ENCODE data around the gene LRG1.

The LRG1 gene

DNA sequence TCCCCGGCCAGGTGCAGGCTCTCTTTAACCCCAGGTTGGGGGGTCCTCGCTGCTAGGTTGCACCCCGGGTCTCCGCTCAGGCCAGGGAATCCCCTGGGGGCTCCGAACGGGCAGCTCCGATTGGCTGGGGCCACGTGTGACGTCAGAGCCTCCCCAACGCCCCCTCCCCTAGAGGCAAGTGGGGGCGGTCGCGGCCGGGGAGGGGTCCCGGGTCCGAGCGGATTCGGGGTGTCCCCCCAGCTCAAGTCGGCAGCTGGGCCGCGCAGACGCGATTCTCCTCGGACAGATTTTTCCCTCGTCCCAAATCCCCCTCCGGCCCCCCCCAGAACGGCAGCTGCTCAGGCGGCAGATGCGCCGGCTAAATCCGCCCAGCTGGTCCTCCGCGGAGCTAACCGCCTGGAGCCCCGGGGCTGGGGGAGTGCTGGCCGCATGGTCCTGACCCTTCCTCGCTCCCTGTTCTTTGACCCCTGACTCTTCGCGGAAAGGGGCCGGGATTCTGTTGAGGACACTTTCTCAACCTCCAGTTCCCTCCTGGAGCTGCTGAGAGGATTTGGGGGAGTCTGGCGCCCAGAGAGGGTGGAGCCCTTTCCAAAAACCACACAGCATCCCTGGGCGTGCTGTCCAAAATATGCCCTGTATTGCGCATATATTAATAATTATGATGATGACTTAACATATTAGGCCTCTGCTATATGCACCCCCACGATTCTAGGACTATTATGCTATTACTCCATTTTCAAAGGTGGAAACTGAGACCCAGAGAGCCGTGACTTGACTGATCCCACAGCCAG lies 45.0 kb upstream of the LRG1 start:
- Histone ChIP-seq H3K4me3 (ENCODE audit: low read depth, low read length) (peak overlapping the region; percentile 40), H3K27ac (ENCODE audit: extremely low read depth, low read depth, low read length) (no peak overlapping the region), H3K9me3 (ENCODE audit: control insufficient read depth, insufficient read depth, low read depth, low read length) (no peaks in the 10 kb centered on the region), H3K4me1 (ENCODE audit: control insufficient read depth, insufficient read depth, low read length) (no peaks in the 10 kb centered on the region; the same call in 1 of the 2 replicates), H3K36me3 (ENCODE audit: control insufficient read depth in 2 of 2, insufficient read depth in 1 of 2, low read length in 2 of 2) (no peaks in the 10 kb centered on the region)
- ChIA-PET POLR2A (interaction anchor here (0.5 to 1.7 kb wide), 2 partner anchors 9 to 269 kb away, joined by 9 to 10 read pairs; no protein-coding TSS in a partner anchor), CTCF (interaction anchor here (0.6 to 4.3 kb wide), 5 partner anchors 9 to 355 kb away, joined by 3 to 20 read pairs (median 9); no protein-coding TSS in a partner anchor)
- no peak for TF ChIP-seq ZNF121 (tag by site-specific recombination; IDR thresholded peaks at IDR 0.05)
- no peak for TF ChIP-seq ZNF560 (tag by site-specific recombination; IDR thresholded peaks at IDR 0.05; ENCODE audit: borderline replicate concordance)
- 0 out of 2 replicates have a peak, but pooled peaks have one; percentile 16 for TF ChIP-seq GLIS1 (tag by site-specific recombination; IDR thresholded peaks at IDR 0.05)
- TF ChIP-seq ZNF140 (tag by site-specific recombination; IDR thresholded peaks at IDR 0.05) = no peak
- TF ChIP-seq, protein P1, sequence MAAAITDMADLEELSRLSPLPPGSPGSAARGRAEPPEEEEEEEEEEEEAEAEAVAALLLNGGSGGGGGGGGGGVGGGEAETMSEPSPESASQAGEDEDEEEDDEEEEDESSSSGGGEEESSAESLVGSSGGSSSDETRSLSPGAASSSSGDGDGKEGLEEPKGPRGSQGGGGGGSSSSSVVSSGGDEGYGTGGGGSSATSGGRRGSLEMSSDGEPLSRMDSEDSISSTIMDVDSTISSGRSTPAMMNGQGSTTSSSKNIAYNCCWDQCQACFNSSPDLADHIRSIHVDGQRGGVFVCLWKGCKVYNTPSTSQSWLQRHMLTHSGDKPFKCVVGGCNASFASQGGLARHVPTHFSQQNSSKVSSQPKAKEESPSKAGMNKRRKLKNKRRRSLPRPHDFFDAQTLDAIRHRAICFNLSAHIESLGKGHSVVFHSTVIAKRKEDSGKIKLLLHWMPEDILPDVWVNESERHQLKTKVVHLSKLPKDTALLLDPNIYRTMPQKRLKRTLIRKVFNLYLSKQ (tag by site-specific recombination; IDR thresholded peaks at IDR 0.05; ENCODE audit: borderline replicate concordance) = no peak
- TF ChIP-seq ZNF610 (tag by site-specific recombination; IDR thresholded peaks at IDR 0.05; ENCODE audit: borderline replicate concordance) = no peak
- TF ChIP-seq ZNF629 (tag by site-specific recombination; IDR thresholded peaks at IDR 0.05) = peak; percentile 70; the same call in 1 of the 2 replicates
- TF ChIP-seq, protein P2, sequence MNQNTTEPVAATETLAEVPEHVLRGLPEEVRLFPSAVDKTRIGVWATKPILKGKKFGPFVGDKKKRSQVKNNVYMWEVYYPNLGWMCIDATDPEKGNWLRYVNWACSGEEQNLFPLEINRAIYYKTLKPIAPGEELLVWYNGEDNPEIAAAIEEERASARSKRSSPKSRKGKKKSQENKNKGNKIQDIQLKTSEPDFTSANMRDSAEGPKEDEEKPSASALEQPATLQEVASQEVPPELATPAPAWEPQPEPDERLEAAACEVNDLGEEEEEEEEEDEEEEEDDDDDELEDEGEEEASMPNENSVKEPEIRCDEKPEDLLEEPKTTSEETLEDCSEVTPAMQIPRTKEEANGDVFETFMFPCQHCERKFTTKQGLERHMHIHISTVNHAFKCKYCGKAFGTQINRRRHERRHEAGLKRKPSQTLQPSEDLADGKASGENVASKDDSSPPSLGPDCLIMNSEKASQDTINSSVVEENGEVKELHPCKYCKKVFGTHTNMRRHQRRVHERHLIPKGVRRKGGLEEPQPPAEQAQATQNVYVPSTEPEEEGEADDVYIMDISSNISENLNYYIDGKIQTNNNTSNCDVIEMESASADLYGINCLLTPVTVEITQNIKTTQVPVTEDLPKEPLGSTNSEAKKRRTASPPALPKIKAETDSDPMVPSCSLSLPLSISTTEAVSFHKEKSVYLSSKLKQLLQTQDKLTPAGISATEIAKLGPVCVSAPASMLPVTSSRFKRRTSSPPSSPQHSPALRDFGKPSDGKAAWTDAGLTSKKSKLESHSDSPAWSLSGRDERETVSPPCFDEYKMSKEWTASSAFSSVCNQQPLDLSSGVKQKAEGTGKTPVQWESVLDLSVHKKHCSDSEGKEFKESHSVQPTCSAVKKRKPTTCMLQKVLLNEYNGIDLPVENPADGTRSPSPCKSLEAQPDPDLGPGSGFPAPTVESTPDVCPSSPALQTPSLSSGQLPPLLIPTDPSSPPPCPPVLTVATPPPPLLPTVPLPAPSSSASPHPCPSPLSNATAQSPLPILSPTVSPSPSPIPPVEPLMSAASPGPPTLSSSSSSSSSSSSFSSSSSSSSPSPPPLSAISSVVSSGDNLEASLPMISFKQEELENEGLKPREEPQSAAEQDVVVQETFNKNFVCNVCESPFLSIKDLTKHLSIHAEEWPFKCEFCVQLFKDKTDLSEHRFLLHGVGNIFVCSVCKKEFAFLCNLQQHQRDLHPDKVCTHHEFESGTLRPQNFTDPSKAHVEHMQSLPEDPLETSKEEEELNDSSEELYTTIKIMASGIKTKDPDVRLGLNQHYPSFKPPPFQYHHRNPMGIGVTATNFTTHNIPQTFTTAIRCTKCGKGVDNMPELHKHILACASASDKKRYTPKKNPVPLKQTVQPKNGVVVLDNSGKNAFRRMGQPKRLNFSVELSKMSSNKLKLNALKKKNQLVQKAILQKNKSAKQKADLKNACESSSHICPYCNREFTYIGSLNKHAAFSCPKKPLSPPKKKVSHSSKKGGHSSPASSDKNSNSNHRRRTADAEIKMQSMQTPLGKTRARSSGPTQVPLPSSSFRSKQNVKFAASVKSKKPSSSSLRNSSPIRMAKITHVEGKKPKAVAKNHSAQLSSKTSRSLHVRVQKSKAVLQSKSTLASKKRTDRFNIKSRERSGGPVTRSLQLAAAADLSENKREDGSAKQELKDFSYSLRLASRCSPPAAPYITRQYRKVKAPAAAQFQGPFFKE (tag by site-specific recombination; IDR thresholded peaks at IDR 0.05; ENCODE audit: borderline replicate concordance) = no peak
- TF ChIP-seq KLF16 (tag by site-specific recombination; IDR thresholded peaks at IDR 0.05) = no peak
- TF ChIP-seq, protein P3, sequence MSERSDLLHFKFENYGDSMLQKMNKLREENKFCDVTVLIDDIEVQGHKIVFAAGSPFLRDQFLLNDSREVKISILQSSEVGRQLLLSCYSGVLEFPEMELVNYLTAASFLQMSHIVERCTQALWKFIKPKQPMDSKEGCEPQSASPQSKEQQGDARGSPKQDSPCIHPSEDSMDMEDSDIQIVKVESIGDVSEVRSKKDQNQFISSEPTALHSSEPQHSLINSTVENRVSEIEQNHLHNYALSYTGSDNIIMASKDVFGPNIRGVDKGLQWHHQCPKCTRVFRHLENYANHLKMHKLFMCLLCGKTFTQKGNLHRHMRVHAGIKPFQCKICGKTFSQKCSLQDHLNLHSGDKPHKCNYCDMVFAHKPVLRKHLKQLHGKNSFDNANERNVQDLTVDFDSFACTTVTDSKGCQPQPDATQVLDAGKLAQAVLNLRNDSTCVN (tag by site-specific recombination; optimal IDR thresholded peaks at IDR 0.05) = peak; percentile 23
- no peak for TF ChIP-seq SP3 (tag by site-specific recombination; IDR thresholded peaks at IDR 0.05)
- peak; percentile 31; the same call in 1 of the 2 replicates for TF ChIP-seq ZBTB21 (tag by site-specific recombination; IDR thresholded peaks at IDR 0.05)
- TF ChIP-seq ZXDB (tag by site-specific recombination; IDR thresholded peaks at IDR 0.05) = no peak
- no peak for TF ChIP-seq ZNF433 (tag by site-specific recombination; IDR thresholded peaks at IDR 0.05; ENCODE audit: low read depth)
- TF ChIP-seq ZNF112 (tag by site-specific recombination; IDR thresholded peaks at IDR 0.05) = no peak
- TF ChIP-seq ZBTB20 (tag by site-specific recombination; IDR thresholded peaks at IDR 0.05) = no peak
- no peak for TF ChIP-seq ZNF24 (tag by site-specific recombination; IDR thresholded peaks at IDR 0.05)
- TF ChIP-seq OSR2 (tag by site-specific recombination; IDR thresholded peaks at IDR 0.05) = no peak
- TF ChIP-seq ZNF776 (tag by site-specific recombination; IDR thresholded peaks at IDR 0.05; ENCODE audit: borderline replicate concordance) = no peak
- peak; percentile 91 for TF ChIP-seq ZNF768 (tag by site-specific recombination; IDR thresholded peaks at IDR 0.05)
- no peak for TF ChIP-seq MZF1 (tag by site-specific recombination; IDR thresholded peaks at IDR 0.05; ENCODE audit: borderline replicate concordance)
- TF ChIP-seq ZNF521 (tag by site-specific recombination; IDR thresholded peaks at IDR 0.05) = no peak
- no peak for TF ChIP-seq ZNF350 (tag by site-specific recombination; IDR thresholded peaks at IDR 0.05)
- TF ChIP-seq, protein P4, sequence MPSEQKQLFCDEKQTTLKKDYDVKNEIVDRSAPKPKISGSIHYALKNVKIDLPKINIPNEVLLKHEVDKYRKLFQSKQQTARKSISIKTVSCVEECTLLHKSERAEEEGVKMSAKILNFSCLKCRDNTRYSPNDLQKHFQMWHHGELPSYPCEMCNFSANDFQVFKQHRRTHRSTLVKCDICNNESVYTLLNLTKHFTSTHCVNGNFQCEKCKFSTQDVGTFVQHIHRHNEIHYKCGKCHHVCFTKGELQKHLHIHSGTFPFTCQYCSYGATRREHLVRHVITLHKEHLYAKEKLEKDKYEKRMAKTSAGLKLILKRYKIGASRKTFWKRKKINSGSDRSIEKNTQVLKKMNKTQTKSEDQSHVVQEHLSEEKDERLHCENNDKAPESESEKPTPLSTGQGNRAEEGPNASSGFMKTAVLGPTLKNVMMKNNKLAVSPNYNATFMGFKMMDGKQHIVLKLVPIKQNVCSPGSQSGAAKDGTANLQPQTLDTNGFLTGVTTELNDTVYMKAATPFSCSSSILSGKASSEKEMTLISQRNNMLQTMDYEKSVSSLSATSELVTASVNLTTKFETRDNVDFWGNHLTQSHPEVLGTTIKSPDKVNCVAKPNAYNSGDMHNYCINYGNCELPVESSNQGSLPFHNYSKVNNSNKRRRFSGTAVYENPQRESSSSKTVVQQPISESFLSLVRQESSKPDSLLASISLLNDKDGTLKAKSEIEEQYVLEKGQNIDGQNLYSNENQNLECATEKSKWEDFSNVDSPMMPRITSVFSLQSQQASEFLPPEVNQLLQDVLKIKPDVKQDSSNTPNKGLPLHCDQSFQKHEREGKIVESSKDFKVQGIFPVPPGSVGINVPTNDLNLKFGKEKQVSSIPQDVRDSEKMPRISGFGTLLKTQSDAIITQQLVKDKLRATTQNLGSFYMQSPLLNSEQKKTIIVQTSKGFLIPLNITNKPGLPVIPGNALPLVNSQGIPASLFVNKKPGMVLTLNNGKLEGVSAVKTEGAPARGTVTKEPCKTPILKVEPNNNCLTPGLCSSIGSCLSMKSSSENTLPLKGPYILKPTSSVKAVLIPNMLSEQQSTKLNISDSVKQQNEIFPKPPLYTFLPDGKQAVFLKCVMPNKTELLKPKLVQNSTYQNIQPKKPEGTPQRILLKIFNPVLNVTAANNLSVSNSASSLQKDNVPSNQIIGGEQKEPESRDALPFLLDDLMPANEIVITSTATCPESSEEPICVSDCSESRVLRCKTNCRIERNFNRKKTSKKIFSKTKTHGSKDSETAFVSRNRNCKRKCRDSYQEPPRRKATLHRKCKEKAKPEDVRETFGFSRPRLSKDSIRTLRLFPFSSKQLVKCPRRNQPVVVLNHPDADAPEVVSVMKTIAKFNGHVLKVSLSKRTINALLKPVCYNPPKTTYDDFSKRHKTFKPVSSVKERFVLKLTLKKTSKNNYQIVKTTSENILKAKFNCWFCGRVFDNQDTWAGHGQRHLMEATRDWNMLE (tag by site-specific recombination; conservative IDR thresholded peaks at IDR 0.05; ENCODE audit: low read depth) = no peak
